Stomach (tissue), 9 donors: ENCODE measurements around the gene RBM39. TPM values are rescaled to one million over a fixed set of nuclear protein-coding genes. Genes with fewer than 3 reads are reported as not detected.

ENCODE experiments used
- DNase-seq, 2 donors: peaks; one replicate each; pipeline versions ENCODE4 v3.0.0 to v3.0.0-alpha.2; 2013 to 2019
- H3K27ac ChIP-seq, 5 donors: fragments of 200-600 bp in 4 of 5; sonication (generic) in 4 of 5; one replicate each; pipeline ENCODE4 v1.5.1; 2013 to 2019; ENCODE audit warnings: mild to moderate bottlenecking in 1 of 5, moderate library complexity in 1 of 5
- H3K27me3 ChIP-seq, 3 donors: fragments of 200-600 bp; sonication (generic); one replicate each; pipeline ENCODE4 v1.5.1; 2017 to 2019; ENCODE audit warnings: mixed run types in 1 of 3
- H3K36me3 ChIP-seq, 4 donors: fragments of 200-600 bp; sonication (generic); 1 replicate in 3 of 4; 2 replicates in 1 of 4; pipeline ENCODE4 v1.5.1; 2016 to 2019
- H3K4me1 ChIP-seq, 4 donors: fragments of 200-600 bp; sonication (generic); one replicate each; pipeline ENCODE4 v1.5.1; 2016 to 2019
- H3K4me3 ChIP-seq, 4 donors: fragments of 200-600 bp; sonication (generic) in 3 of 4; one replicate each; pipeline ENCODE4 v1.5.1; 2016 to 2019; ENCODE audit warnings: mild to moderate bottlenecking in 1 of 4
- H3K9me3 ChIP-seq, 4 donors: fragments of 200-600 bp; sonication (generic); one replicate each; pipeline ENCODE4 v1.5.1; 2016 to 2019
- EP300 ChIP-seq: sonication (generic); formaldehyde crosslinking; IDR thresholded peaks from one replicate; pipeline ENCODE4 v1.6.1; 2017; ENCODE audit warnings: antibody characterized with exemption
- POLR2A ChIP-seq, 4 donors: fragments of 450-650 bp; IDR thresholded peaks; one replicate each; pipeline ENCODE4 v1.6.1; 2016; ENCODE audit warnings: antibody characterized with exemption in 4 of 4, control low read depth in 2 of 4, mild to moderate bottlenecking in 1 of 4, moderate library complexity in 1 of 4
- POLR2AphosphoS5 ChIP-seq, 3 donors: sonication (generic); formaldehyde crosslinking; IDR thresholded peaks; one replicate each; pipeline ENCODE4 v1.6.1; 2016; ENCODE audit warnings: antibody characterized with exemption in 3 of 3
- WGBS, 5 donors: extraction: QIAGEN DNeasy Blood & Tissue Kit in 3 of 5; methylation state at CpG; one replicate each; pipeline versions ENCODE4 v1.1.5 to v1.1.7; 2013 to 2018; 5-methylcytosine and 5-hydroxymethylcytosine counted together
- intact Hi-C: fragments of 100-400 bp; cut with DNase I; formaldehyde crosslinking; loops from one replicate; pipeline ENCODE4 v1.15.1; 2023; ENCODE audit warnings: low total_unique reads
- polyA plus RNA-seq, 3 donors: library from polyadenylated mRNA; stranded (reverse); fragments of 200-250 nt; gene quantifications; one replicate each; pipeline ENCODE4 v1.2.3, GENCODE V29; 2013
- total RNA-seq, 5 donors: library from RNA; depleted of rRNA; stranded (reverse); fragments of >200 nt; gene quantifications; one replicate each; pipeline versions ENCODE4 v1.1.0 to v1.2.3, GENCODE V29; 2014 to 2016
- TF ChIP-seq, protein P1 (sequence below), 7 experiments: fragments of 450-650 bp in 4 of 7; fragments of 200-600 bp in 3 of 7; sonication (generic) in 3 of 7; IDR thresholded peaks; one replicate each; pipeline ENCODE4 v1.5.1; 2016 to 2019; ENCODE audit warnings: antibody characterized with exemption in 7 of 7, control low read depth in 2 of 7, mild to moderate bottlenecking in 1 of 7
- donor health status: healthy with polysubstance abuse.
- donor health status: Bipolar disorder and iron deficiency.
- donor health status: healthy.

The RBM39 gene
- total and polyA plus RNA-seq, 8 donors = 93.3 to 770 (median 396) TPM

DNA sequence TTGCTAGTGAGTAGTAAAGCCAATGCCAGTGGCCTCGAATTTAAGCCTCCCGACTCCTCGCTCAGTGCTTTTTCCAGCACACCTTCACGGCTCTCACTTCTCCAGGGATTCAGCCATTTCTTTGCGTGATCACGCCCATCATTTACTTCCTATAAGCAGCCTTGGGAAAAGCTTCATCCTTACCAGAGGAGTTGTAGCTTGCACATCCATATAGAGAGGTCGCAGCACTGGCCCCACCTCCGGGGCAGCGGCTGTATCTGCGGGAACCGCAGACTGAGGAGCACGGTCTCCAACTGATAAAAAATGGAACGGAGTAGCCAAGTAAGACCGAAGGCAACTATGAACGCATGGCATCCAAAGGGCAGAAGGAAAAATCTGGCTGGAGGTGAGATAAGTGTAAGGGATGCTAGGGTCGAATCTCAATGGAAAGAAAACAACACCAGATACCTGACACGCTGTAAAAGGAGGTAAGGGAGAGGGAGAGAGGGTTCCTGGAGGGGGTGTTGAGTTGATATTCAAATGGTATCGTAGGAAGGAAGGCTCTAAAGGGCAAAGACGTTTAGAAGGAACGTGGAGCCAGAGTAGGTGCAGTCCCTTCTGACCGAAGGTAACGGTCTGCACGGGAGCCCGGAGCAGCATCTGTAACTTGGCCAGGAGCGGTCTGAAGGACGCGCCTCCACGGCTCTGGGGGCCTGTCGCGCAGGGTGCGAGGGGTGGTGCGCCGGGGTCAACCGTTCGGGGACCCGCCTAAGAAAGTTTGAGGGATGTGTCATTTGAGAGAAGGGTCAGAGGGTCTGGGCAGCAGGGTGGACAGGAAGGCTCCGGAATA, 43.5 kb downstream of the RBM39 start:
- peaks cover 22 to 52% (median 35%) of the 10 kb centered on the region in 4 donors for H3K4me1 ChIP-seq
- no peaks in the 10 kb centered on the region for H3K9me3 ChIP-seq
- no peak for TF ChIP-seq POLR2A (IDR thresholded peaks at IDR 0.05)
- no peak for TF ChIP-seq POLR2AphosphoS5 (IDR thresholded peaks at IDR 0.05)
- TF ChIP-seq, protein P1, sequence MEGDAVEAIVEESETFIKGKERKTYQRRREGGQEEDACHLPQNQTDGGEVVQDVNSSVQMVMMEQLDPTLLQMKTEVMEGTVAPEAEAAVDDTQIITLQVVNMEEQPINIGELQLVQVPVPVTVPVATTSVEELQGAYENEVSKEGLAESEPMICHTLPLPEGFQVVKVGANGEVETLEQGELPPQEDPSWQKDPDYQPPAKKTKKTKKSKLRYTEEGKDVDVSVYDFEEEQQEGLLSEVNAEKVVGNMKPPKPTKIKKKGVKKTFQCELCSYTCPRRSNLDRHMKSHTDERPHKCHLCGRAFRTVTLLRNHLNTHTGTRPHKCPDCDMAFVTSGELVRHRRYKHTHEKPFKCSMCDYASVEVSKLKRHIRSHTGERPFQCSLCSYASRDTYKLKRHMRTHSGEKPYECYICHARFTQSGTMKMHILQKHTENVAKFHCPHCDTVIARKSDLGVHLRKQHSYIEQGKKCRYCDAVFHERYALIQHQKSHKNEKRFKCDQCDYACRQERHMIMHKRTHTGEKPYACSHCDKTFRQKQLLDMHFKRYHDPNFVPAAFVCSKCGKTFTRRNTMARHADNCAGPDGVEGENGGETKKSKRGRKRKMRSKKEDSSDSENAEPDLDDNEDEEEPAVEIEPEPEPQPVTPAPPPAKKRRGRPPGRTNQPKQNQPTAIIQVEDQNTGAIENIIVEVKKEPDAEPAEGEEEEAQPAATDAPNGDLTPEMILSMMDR (IDR thresholded peaks at IDR 0.05) = no peak
- no peak for TF ChIP-seq EP300
- peak overlapping the region; percentile 80 to 95 (median 92) for H3K27ac ChIP-seq
- peaks cover 14 to 59% (median 55%) of the 10 kb centered on the region in 4 donors for H3K36me3 ChIP-seq
- WGBS, 5 donors = 5 to 7% (median 6%) methylated on average over 37 of the region's 37 CpGs
- H3K27me3 ChIP-seq = no peaks in the 10 kb centered on the region
- peak; percentile 17 to 35 for DNase-seq
- intact Hi-C loops = no loop called here
- H3K4me3 ChIP-seq = peak overlapping the region; percentile 85 to 93 (median 88)

DNA sequence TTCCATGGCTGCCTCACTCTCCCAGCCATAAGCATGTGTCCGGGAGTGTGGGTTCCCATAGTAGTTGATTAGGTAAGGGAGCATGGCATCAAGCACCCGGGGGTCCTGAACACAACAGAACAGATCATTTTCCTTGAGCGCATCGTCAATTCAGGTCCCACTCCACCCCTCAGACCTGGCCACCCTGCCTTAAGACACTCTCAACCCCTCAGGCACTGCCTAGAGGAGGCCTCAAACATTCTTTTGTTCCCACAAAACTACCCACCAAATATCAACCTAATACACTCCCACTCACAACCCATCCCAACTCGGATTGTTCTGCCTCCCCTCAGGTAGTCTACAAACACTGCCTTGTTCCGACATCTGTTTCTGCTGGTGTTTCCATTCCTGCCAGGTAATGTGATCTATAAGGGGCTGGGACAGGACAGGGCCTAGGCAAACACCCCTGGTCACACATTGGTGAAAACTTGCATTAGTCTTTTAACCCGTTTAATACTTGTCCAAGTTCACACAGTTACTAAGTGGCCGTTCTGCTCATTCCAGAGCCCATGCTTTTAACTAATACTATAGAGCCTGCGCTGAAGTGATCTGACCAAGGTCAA, 44.3 kb downstream of the RBM39 start:
- peak in 1 of 2 donors; percentile 15 for DNase-seq
- peak overlapping the region; percentile 85 to 93 (median 88) for H3K4me3 ChIP-seq
- peaks cover 13 to 59% (median 55%) of the 10 kb centered on the region in 4 donors for H3K36me3 ChIP-seq
- no peaks in the 10 kb centered on the region for H3K27me3 ChIP-seq
- peak overlapping the region in 1 of 5 donors; percentile 91 for H3K27ac ChIP-seq
- peaks cover 22 to 47% (median 34%) of the 10 kb centered on the region in 4 donors for H3K4me1 ChIP-seq
- intact Hi-C loops = no loop called here
- 59 to 75% (median 68%) methylated on average over 9 of the region's 9 CpGs for WGBS, 5 donors
- TF ChIP-seq POLR2AphosphoS5 (IDR thresholded peaks at IDR 0.05) = no peak
- no peak for TF ChIP-seq EP300
- TF ChIP-seq POLR2A (IDR thresholded peaks at IDR 0.05) = no peak
- TF ChIP-seq, protein P1 (IDR thresholded peaks at IDR 0.05) = no peak
- H3K9me3 ChIP-seq = no peaks in the 10 kb centered on the region

GRCh38 chr20:35695978-35696377, 46.1 kb downstream of the RBM39 start:
- Histone ChIP-seq H3K27me3 (no peaks in the 10 kb centered on the region), H3K36me3 (peaks cover 11 to 58% (median 55%) of the 10 kb centered on the region in 4 donors), H3K4me1 (peaks cover 22 to 36% (median 27%) of the 10 kb centered on the region in 4 donors), H3K9me3 (no peaks in the 10 kb centered on the region), H3K4me3 (no peak overlapping the region), H3K27ac (no peak overlapping the region)
- DNase-seq = no peak
- TF ChIP-seq EP300 (no peak), POLR2AphosphoS5 (IDR thresholded peaks at IDR 0.05) (no peak), POLR2A (IDR thresholded peaks at IDR 0.05) (no peak)
- TF ChIP-seq, protein P1 (IDR thresholded peaks at IDR 0.05) = no peak
- intact Hi-C loops = no loop called here
- 86 to 93% (median 89%) methylated on average over 4 of the region's 4 CpGs for WGBS, 5 donors

DNA sequence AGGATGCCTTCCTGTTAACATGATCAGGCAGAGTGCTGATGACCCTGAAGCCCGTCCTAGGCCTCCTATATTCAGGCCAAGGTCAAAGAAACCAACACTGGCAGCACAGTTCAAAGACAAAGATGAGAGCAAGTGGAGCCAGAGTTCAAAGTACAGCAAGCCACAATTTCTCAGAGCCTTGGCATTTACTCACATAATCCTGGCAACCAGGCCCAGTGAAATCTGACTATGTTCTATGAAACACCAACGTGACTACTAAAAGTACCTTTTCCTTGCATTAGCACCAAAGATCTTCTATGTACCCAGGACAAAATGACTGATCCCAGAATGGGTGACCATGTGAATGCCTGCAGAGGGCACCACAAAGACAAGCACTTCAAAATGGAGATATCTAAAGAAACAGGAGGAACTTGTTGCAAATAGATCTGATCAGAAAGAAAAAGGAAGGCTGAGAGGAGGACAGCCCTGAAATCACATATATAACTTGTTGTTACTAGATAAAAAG, 46.8 kb downstream of the RBM39 start:
- peaks cover 11 to 65% (median 61%) of the 10 kb centered on the region in 4 donors for H3K36me3 ChIP-seq
- 77 to 89% (median 85%) methylated on average over 2 of the region's 2 CpGs for WGBS, 5 donors
- intact Hi-C loops = no loop called here
- H3K9me3 ChIP-seq = no peaks in the 10 kb centered on the region
- H3K27me3 ChIP-seq = no peaks in the 10 kb centered on the region
- TF ChIP-seq POLR2A (IDR thresholded peaks at IDR 0.05) (no peak), POLR2AphosphoS5 (IDR thresholded peaks at IDR 0.05) (no peak), EP300 (no peak)
- TF ChIP-seq, protein P1 (IDR thresholded peaks at IDR 0.05) = no peak
- H3K4me3 ChIP-seq = no peak overlapping the region
- peaks cover 15 to 30% (median 21%) of the 10 kb centered on the region in 4 donors for H3K4me1 ChIP-seq
- DNase-seq = peak in 1 of 2 donors; percentile 3
- H3K27ac ChIP-seq = no peak overlapping the region
